Lower leg skin (tissue), 4 donors: Measurements from ENCODE around the gene PIGV. TPM values are rescaled to one million over a fixed set of nuclear protein-coding genes. Genes with fewer than 3 reads are reported as not detected.

Source experiments
- DNase-seq, 2 donors: peaks; one replicate each; pipeline ENCODE4 v3.0.0-alpha.2; 2019; ENCODE audit warnings: low spot score in 2 of 2
- H3K4me3 ChIP-seq: fragments of 200-600 bp; sonication (generic); 2 replicates; pipeline ENCODE4 v1.5.1; 2017; ENCODE audit warnings: mild to moderate bottlenecking, low read depth; ENCODE audit not compliant: poor library complexity, severe bottlenecking
- POLR2A ChIP-seq, 2 donors: fragments of 450-650 bp; IDR thresholded peaks; one replicate each; pipeline ENCODE4 v1.6.1; 2016 to 2017; ENCODE audit warnings: antibody characterized with exemption in 2 of 2, mild to moderate bottlenecking in 1 of 2, moderate library complexity in 1 of 2
- WGBS, 2 donors: methylation state at CpG; one replicate each; pipeline ENCODE4 v1.1.5; 2018; 5-methylcytosine and 5-hydroxymethylcytosine counted together
- intact Hi-C: fragments of 100-400 bp; cut with DNase I; formaldehyde crosslinking; loops from one replicate; pipeline ENCODE4 v1.15.0; 2023; ENCODE audit warnings: low total_unique reads
- total RNA-seq, 4 donors: library from RNA; depleted of rRNA; stranded (reverse); fragments of >200 nt; gene quantifications; one replicate each; pipeline ENCODE4 v1.1.0, GENCODE V29; 2016
- TF ChIP-seq, protein P1 (sequence below), 3 donors: fragments of 450-650 bp; IDR thresholded peaks; one replicate each; pipeline ENCODE4 v1.5.1; 2016; ENCODE audit warnings: antibody characterized with exemption in 3 of 3, mild to moderate bottlenecking in 3 of 3, moderate library complexity in 2 of 3

Gene PIGV
- total RNA-seq, 4 donors from 2014 or later = 18.2 to 39.3 (median 27.1) TPM

DNA sequence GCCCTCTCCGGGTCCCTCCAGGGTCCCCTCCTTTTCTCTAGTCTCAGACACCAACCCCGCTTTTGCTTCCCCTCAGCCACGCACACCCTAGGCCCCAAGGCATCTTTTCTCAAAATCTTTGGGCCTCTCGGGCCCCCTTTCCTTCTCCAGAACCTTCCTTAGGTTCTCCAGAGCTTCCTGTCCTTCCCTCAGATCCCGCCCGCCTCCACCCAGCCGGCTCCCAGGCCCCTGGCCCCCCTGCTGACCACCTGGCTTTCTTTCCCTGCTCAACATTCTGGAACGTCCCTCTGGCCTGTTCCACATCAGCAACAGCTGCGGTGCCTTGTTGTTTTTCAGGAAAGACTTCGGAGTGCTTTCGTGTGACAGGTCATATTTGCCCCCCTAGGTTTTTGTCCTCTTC, 39.9 kb downstream of the PIGV start:
- intact Hi-C loops = no loop called here
- no peak for DNase-seq
- H3K4me3 ChIP-seq = no peak overlapping the region
- TF ChIP-seq POLR2A (IDR thresholded peaks at IDR 0.05) = no peak
- TF ChIP-seq, protein P1, sequence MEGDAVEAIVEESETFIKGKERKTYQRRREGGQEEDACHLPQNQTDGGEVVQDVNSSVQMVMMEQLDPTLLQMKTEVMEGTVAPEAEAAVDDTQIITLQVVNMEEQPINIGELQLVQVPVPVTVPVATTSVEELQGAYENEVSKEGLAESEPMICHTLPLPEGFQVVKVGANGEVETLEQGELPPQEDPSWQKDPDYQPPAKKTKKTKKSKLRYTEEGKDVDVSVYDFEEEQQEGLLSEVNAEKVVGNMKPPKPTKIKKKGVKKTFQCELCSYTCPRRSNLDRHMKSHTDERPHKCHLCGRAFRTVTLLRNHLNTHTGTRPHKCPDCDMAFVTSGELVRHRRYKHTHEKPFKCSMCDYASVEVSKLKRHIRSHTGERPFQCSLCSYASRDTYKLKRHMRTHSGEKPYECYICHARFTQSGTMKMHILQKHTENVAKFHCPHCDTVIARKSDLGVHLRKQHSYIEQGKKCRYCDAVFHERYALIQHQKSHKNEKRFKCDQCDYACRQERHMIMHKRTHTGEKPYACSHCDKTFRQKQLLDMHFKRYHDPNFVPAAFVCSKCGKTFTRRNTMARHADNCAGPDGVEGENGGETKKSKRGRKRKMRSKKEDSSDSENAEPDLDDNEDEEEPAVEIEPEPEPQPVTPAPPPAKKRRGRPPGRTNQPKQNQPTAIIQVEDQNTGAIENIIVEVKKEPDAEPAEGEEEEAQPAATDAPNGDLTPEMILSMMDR (IDR thresholded peaks at IDR 0.05) = no peak
- WGBS, 2 donors = 28% methylated on average over 11 of the region's 11 CpGs

DNA sequence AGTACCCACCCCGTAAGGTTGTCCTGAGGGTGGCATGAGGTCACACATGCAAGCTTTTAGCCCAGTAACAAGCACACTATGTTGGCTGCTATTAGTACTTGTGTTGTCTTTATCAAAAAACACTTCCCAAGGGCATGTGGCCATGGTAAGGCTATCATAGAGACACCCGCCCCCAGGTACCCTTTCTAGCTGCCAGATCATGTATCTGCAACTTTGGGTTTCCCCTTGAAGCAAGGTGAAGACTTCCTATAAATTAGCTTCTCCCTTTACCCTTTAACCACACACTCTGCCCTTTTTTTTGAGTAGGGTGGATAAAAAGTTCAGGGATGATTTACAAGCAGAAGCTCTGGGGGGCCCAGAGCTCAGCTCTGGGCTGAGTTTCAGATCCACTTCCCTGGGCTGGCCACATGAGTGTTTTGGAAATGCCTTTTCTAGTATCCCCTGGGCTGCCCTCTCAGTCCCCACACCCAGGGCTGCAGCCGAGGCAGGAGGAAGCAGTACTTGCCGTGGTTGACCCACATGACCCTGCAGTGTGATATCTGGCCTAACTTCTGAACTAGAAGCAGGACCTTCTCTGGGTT, 40.8 kb downstream of the PIGV start:
- WGBS, 2 donors = 45 to 66% methylated on average over 4 of the region's 4 CpGs
- DNase-seq = no peak
- intact Hi-C loops = no loop called here
- TF ChIP-seq POLR2A (IDR thresholded peaks at IDR 0.05) = no peak
- TF ChIP-seq, protein P1 (IDR thresholded peaks at IDR 0.05) = no peak
- no peak overlapping the region for H3K4me3 ChIP-seq

DNA sequence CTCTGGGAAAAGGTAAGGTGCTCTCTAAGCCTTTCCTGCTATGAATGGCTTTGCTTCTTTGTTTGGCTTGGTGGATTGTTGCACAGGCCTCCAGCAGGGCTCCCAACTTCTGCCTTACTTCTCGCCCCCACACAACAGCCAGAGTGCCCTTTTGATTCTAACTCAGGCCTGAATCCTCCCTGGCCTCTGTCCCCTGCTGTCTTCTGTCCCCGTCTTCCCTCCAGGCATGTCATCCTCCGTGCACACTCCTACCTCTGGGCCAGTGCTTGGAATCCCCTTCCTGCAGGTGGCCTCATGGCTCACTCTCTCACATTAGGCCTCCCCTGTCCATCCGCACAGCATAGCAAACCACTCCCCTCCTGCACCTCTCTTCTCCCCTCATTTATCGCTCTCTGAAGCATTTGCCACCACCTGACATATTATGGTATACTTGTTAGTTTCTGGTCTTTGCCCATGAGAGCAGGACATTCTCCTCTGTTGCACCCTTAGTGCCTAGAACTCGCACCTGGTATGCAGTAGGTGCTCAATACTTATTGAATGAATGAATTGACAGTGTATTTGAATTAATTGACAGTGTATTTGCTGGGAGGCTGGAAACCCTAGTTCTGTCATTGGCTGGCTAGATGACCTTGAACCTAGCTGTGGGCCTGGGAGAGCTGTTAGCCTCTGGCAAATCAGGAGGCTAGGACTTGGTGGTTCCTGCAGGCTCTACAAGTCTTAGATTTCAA, 41.6 kb downstream of the PIGV start:
- no peak for DNase-seq
- 87 to 93% methylated on average over 6 of the region's 6 CpGs for WGBS, 2 donors
- no peak for TF ChIP-seq POLR2A (IDR thresholded peaks at IDR 0.05)
- TF ChIP-seq, protein P1 (IDR thresholded peaks at IDR 0.05) = no peak
- intact Hi-C loops = no loop called here
- no peak overlapping the region for H3K4me3 ChIP-seq

DNA sequence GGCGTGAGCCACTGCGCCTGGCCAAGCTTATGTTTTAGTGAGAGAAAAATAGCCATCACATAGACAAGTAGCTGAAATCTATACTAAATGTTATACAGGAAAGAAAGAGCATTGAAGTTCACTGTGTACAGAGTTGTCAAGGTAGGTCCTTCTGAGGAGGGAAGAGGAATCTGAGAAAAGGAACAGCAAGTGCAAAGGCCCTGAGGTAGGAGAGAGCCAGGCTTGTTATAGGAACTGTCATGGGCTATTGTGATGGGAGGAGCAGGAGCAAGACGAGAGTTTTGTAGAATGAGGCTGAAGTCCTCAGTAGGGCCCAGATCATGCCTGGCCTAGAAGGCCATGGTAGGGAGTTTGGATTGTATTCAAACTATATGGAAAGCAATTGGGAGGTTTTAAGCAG, 43.3 kb downstream of the PIGV start:
- no peak for DNase-seq
- TF ChIP-seq, protein P1 (IDR thresholded peaks at IDR 0.05) = no peak
- no peak for TF ChIP-seq POLR2A (IDR thresholded peaks at IDR 0.05)
- no peak overlapping the region for H3K4me3 ChIP-seq
- intact Hi-C loops = no loop called here
- 94% methylated on average over 3 of the region's 3 CpGs for WGBS, 2 donors

DNA sequence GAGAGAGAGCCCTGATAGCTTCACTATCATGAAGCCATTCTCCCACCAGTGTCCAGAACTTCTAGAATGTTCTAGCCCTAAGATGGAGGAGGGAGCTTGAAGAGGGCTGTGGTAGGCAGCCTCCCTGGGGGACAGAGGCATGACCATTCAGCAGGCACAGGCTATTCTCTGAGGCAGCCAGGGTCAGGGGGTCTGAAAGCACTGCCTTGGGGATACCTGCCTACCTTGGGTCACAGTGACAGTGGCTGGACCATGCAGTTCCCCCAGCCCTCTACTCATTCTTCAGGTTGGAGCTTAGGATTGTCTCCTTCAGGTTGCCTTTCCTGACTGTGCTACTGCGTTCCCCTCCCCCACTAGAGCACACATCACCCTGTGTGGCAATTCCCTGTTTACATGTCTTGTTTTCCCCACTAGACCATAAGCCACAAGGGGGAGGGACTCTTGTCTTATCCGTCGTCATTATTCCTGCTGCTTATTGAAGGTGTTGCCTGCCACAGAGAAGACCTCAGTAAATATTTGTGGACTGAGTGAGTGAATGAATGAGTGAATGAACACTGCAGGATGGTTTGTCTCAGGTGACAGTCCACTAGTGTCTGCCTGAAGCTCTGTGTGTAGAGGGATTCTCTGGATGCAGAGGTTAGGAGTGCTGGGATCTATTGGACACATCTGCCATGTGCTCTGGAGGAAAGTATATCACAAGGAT, 43.9 kb downstream of the PIGV start:
- H3K4me3 ChIP-seq = no peak overlapping the region
- intact Hi-C loops = no loop called here
- 61 to 71% methylated on average over 3 of the region's 3 CpGs for WGBS, 2 donors
- no peak for TF ChIP-seq POLR2A (IDR thresholded peaks at IDR 0.05)
- TF ChIP-seq, protein P1 (IDR thresholded peaks at IDR 0.05) = no peak
- no peak for DNase-seq
